ENCODE data around the gene CLEC18A.
"Not testable (repeated sequence)": the region's sequence is repeated elsewhere in the genome, so short reads cannot be mapped to it uniquely, and the experiment has no call there.

CLEC18A gene

DNA sequence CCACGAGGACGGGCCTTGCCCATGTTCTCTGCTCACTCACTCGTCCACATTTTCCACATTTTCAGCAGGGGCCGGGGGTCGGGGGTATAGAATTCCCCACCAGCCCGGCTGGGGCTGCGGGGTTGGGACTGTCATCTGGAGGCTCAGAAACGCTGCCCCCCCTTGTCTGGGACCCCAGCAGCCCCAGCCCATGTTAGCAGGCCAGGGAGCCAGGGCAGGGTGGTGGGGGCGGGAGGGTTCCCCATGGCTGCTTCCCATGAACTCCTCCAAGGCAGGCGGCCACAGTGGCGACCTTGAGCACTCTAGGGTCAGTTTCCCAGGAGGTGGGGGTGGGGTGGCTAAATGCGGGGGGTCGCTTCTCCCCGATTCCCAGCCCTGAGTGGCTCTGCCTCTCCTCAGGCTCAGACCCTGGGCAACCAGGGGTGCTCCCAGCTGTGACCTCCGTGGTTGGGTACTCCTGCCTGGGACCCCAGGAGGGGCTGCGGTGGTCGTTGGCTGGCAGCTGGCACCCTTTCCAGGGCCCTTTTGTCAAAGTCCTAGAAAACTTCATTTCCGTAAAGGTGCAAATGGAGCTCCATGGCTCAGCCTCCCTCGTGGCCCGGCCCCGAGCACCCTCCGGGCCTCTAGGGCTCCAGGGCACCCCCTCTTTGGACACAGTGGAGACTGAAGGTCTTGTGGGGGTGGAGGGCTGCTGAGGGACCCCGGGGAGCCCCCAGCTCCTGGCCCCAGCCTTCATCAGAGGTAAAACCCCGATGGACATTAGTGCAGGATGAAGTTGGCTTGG, 1.6 kb downstream of the CLEC18A start:
- not testable (repeated sequence) for DNase-seq

- not testable (repeated sequence) for DNase-seq
Measured at GRCh38 chr16:69954241-69954640, 3.1 kb downstream of the CLEC18A start.

DNA sequence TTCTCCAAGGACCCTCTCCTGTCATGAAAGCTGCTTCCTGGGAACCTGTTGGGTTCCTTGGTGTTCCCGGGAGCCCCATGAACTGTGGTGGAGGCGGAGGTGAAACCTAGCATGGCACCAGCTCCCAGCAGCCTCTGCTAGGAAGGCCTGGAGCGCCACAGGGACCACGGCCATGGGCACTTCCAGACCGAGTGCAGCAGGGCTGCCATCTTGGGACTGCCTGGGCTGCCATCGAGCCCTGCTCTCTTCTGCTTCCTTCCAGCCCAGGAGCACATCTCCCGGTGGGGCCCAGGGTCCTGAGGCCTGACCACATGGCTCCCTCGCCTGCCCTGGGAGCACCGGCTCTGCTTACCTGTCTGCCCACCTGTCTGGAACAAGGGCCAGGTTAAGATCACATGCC, 12.2 kb downstream of the CLEC18A start:
- DNase-seq, result not testable (repeated sequence)

- DNase-seq, result peak; percentile 25
Measured at GRCh38 chr16:69964960-69965660, 14.0 kb downstream of the CLEC18A start.

DNA sequence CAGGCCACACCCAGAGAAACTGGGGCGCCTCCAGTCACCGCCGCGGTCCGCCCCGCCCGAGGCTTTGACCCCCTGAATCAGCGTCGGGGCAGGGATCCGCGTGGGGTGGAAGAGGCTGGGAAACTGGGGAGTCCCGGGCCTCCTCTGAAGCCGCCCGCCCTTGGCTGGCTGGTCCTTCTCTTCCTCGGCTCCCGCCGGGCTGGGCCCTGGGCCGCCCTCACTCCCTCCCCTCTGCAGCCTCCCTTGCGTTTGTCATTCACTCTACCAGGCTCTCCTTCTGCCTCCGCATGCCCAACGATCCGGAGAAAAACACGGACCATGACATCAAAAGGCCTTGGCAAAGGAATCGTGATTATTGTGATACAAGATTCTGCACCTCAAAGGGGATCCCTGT, 14.5 kb downstream of the CLEC18A start:
- not testable (repeated sequence) for DNase-seq

DNA sequence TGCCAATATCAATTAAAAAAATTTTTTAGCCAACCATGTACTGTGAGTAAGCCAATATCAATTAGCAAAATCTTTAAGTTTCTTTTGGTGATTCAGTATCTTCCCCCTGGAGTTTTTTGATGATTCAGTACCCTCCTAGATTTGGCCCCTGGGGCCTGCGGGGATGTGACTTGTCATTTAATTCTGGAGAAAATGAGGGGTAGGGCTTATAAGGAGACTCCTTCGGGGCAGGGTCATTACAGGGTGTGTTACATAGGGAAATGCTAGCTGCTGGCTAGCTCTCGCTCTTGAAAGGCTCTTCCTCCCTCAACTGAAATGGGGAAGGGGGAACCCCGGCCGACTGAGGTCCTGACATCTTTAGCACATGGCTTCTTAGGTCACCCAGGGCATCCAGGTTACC, 16.6 kb downstream of the CLEC18A start:
- not testable (repeated sequence) for DNase-seq

DNA sequence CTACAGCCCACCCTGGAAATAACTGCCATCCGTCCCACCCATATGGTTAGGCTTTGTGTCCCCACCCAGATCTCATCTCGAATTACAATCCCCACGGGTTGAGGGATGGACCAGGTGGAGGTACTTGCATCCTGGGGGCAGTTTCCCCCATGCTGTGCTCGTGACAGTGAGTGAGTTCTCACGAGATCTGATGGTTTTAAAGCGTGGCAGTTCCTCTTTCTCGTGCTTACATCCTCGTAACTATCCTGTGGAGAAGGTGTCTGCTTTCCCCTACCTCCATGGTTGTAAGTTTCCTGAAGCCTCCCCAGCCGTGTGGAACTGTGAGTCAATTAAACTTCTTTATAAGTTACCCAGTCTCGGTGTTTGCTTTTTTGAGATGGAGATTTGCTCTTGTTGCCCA, 17.0 kb downstream of the CLEC18A start:
- DNase-seq, result not testable (repeated sequence)

GRCh38 chr16:69969657-69970056, 18.5 kb downstream of the CLEC18A start:
- DNase-seq, result not testable (repeated sequence)

DNA sequence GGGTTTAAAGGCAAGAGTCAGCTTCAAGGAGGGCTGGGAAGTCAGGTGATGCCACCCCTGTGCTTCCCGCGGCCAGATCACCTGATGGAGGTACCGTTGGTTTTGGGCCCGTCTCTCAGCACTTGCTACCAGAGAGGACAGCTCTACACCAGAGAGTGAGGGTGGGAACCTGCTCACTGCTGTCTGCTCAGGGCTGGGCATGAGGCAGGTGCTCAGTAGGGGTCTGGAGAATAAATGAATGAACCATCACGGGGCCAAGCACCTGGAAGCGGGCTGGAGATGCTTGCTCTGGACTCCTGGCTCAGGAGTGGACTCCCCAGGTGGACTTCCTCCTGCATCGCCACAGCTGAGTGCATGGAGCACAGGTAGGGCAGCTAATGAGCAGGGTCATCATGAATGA, 21.0 kb downstream of the CLEC18A start:
- DNase-seq, result not testable (repeated sequence)

DNA sequence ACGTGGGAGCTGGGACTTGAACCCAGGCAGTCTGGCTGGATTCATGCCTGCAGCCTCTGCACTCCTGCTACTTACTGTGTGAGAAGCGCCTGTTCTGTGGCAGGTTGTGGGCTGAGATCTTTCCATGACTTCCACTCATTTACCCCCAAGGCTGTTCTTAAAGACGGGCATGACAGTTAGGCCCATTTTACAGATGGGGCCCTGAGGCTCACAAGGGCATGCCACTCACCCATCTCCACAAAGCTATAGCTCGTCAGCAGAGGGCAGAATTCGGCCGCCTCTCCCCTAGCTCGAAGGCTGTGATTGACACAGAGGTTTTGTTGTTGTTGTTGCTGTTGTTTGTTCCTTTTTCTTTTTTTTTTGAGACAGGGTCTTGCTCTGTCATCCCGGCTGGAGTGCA, 21.8 kb downstream of the CLEC18A start:
- not testable (repeated sequence) for DNase-seq

GRCh38 chr16:69985196-69985595, 34.1 kb downstream of the CLEC18A start:
- not testable (repeated sequence) for DNase-seq

GRCh38 chr16:69997956-69998355, 46.8 kb downstream of the CLEC18A start:
- not testable (repeated sequence) for DNase-seq

GRCh38 chr16:69999801-70000200, 48.7 kb downstream of the CLEC18A start:
- not testable (repeated sequence) for DNase-seq

GRCh38 chr16:70003511-70003910, 52.4 kb downstream of the CLEC18A start:
- DNase-seq, result peak; percentile 1

DNA sequence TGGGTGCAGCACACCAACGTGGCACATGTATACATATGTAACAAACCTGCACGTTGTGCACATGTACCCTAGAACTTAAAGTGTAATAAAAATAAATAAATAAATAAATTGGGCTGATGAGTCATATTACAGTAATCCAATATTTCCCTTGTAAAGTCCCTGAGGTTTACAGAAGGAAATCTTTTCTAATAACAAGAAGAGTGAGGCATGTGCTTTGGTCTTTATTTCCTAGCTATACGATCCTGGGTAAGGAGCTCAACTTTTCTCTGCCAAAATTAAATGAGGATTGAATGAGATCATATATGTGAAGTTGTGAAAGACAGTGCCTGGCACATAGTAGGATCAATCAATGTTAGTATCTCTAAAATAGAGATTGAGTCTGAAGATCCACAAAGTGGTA, 57.5 kb downstream of the CLEC18A start:
- not testable (repeated sequence) for DNase-seq

DNA sequence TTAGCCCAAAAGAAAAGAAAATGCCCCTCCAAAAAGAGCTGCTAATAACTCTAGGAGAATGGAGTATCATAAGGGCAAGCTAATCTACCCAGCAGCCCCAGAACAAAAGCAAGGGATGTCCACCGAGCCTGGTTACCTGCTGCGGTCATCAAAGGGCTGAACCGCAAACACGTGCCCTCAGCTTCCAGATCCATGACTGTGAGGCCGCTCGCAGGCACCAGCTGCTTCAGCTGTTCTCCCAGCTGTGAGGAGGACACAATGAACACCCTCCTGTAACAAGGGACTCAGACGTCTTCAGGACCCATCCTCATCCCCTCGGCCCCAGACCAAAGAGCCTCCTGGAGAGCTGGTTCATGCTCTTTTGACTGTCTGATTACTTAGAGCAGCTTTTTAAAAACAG, 59.5 kb downstream of the CLEC18A start:
- not testable (repeated sequence) for DNase-seq

- DNase-seq, result not testable (repeated sequence)
Measured at GRCh38 chr16:70011120-70011519, 60.0 kb downstream of the CLEC18A start.

GRCh38 chr16:70012354-70012753, 61.2 kb downstream of the CLEC18A start:
- not testable (repeated sequence) for DNase-seq

DNA sequence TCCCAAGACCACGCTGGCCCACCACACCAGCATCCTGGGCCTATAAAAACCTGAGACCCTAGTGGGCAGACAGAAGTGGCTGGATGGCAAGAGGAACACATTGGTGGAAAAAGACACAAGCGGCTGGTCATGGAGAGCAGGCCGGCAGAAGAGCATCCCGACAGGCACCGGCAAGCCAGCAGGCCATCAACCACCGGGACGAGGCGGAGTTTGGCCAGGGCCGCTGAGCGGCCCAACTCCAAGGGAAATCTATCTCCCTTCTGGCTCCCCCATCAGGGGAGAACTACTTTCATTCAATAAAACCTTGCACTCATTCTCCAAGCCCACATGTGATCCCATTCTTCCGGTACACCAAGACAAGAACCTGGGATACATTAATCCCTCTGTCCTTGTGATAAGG, 61.8 kb downstream of the CLEC18A start:
- not testable (repeated sequence) for DNase-seq
